K562 (cell line): Measurements from ENCODE around the gene GADD45GIP1. TPM values are rescaled to one million over a fixed set of nuclear protein-coding genes. Genes with fewer than 3 reads are reported as not detected.
A peak's percentile ranks its signal among the peaks of the same experiment; 100 is the strongest.

Experiments used
- BACH1 ChIP-seq: fragments of 200-800 bp; sonication (Bioruptor generic); IDR thresholded peaks from 2 replicates; pipeline ENCODE4 v1.6.1; 2016; ENCODE audit warnings: missing genetic modification characterization, missing compliant biosample characterization
- BRCA1 ChIP-seq, 2 experiments: fragments of 450-650 bp in 1 of 2; sonication (generic) in 1 of 2; formaldehyde crosslinking in 1 of 2; IDR thresholded peaks; 2 replicates each; pipeline versions ENCODE4 v1.5.0 to v1.6.1; 2017 to 2020; ENCODE audit warnings: mild to moderate bottlenecking in 1 of 2, missing genetic modification reagents in 1 of 2
- DEAF1 ChIP-seq: fragments of 450-650 bp; formaldehyde crosslinking; IDR thresholded peaks from 2 replicates; pipeline ENCODE4 v1.4.0; 2020; ENCODE audit warnings: mild to moderate bottlenecking, moderate library complexity
- E4F1 ChIP-seq: fragments of 250-450 bp; sonication (Bioruptor Pico); IDR thresholded peaks from 2 replicates; pipeline ENCODE4 v1.5.0; 2021; ENCODE audit warnings: mild to moderate bottlenecking, borderline replicate concordance
- HDGF ChIP-seq: fragments of 450-650 bp; IDR thresholded peaks from 2 replicates; pipeline ENCODE4 v1.6.1; 2016
- HINFP ChIP-seq: fragments of 450-650 bp; conservative IDR thresholded peaks from 2 replicates; pipeline ENCODE4 v1.6.1; 2016; ENCODE audit warnings: missing genetic modification characterization, low read depth, mild to moderate bottlenecking, control low read depth, missing compliant biosample characterization
- HLTF ChIP-seq: fragments of 450-650 bp; IDR thresholded peaks from 2 replicates; pipeline ENCODE4 v1.6.1; 2016
- KAT2B ChIP-seq: IDR thresholded peaks from one replicate; pipeline ENCODE4 v1.6.1; 2012; ENCODE audit warnings: low read depth, mild to moderate bottlenecking, control low read depth, inconsistent platforms, low read length, moderate library complexity
- KDM4B ChIP-seq, 2 experiments: fragments of 450-650 bp in 1 of 2; sonication (generic) in 1 of 2; IDR thresholded peaks; 2 replicates each; pipeline ENCODE4 v1.6.1; 2016 to 2017; ENCODE audit warnings: borderline replicate concordance in 2 of 2, antibody characterized with exemption in 1 of 2, low read depth in 1 of 2, mild to moderate bottlenecking in 1 of 2
- MAZ ChIP-seq, 2 experiments: fragments of 450-650 bp in 1 of 2; sonication (generic) in 1 of 2; formaldehyde crosslinking; IDR thresholded peaks in 1 of 2; conservative IDR thresholded peaks in 1 of 2; 2 replicates each; pipeline versions ENCODE4 v1.4.0 to v1.5.0; 2020; ENCODE audit warnings: mild to moderate bottlenecking in 1 of 2, missing genetic modification reagents in 1 of 2
- NCOA4 ChIP-seq: fragments of 450-650 bp; IDR thresholded peaks from 2 replicates; pipeline ENCODE4 v1.6.1; 2018; ENCODE audit warnings: mild to moderate bottlenecking; ENCODE audit not compliant: partially characterized antibody
- RB1 ChIP-seq: fragments of 450-650 bp; IDR thresholded peaks from 2 replicates; pipeline ENCODE4 v1.6.1; 2017; ENCODE audit warnings: low read depth, mild to moderate bottlenecking
- RCOR1 ChIP-seq, 2 experiments: IDR thresholded peaks; 2 replicates each; pipeline ENCODE4 v1.6.1; 2012; ENCODE audit warnings: low read depth in 2 of 2, low read length in 2 of 2, borderline replicate concordance in 1 of 2, improper control_type of control experiment in 1 of 2
- TCF15 ChIP-seq: fragments of 250-450 bp; sonication (Bioruptor Pico); IDR thresholded peaks from 2 replicates; pipeline ENCODE4 v1.8.0; 2022; ENCODE audit warnings: moderate library complexity, mild to moderate bottlenecking, inconsistent platforms
- ZNF124 ChIP-seq: sonication (generic); formaldehyde crosslinking; IDR thresholded peaks from 2 replicates; pipeline ENCODE4 v1.8.1; 2022; ENCODE audit warnings: missing genetic modification reagents
- ZNF143 ChIP-seq: sonication (generic); formaldehyde crosslinking; IDR thresholded peaks from 2 replicates; pipeline ENCODE4 v1.9.0; 2022; ENCODE audit warnings: mild to moderate bottlenecking, missing genetic modification reagents
- ZNF354B ChIP-seq: fragments of 250-450 bp; sonication (Bioruptor Pico); IDR thresholded peaks from 2 replicates; pipeline ENCODE4 v1.4.0; 2020
- ZNF384 ChIP-seq: IDR thresholded peaks from 2 replicates; pipeline ENCODE4 v1.6.1; 2012; ENCODE audit warnings: low read depth, low read length, improper control_type of control experiment
- ZNF707 ChIP-seq: fragments of 250-450 bp; sonication (Bioruptor Pico); conservative IDR thresholded peaks from 2 replicates; pipeline ENCODE4 v1.8.0; 2022; ENCODE audit warnings: inconsistent platforms, mild to moderate bottlenecking, moderate library complexity
- polyA plus RNA-seq, 8 experiments: library from polyadenylated mRNA; depleted of rRNA in 4 of 8; stranded (reverse) in 5 of 8; unstranded in 3 of 8; fragments of >200 nt; fragmentation: Nextera tagmentation in 2 of 8; fragmentation: Illumina TruSeq in 1 of 8; extraction: Ambion mirVana in 2 of 8; extraction: Trizol in 1 of 8; gene quantifications; 2 replicates each; pipeline versions ENCODE4 v1.2.1 to v1.2.3, GENCODE V29; 2011 to 2014; ENCODE audit warnings: inconsistent platforms in 1 of 8, missing spikeins in 1 of 8
- total RNA-seq, 7 experiments: library from RNA; depleted of rRNA in 6 of 7; stranded (reverse); fragments of >200 nt in 6 of 7; fragmentation: Illumina TruSeq in 2 of 7; extraction: Trizol in 2 of 7; gene quantifications; 2 replicates each; pipeline versions ENCODE4 v1.2.1 to v1.2.3, GENCODE V29; 2011 to 2021; ENCODE audit warnings: low replicate concordance in 1 of 7
- TF ChIP-seq, protein P1 (sequence below): fragments of 450-650 bp; IDR thresholded peaks from 2 replicates; pipeline ENCODE4 v1.6.1; 2017; ENCODE audit warnings: mild to moderate bottlenecking, moderate library complexity

Gene GADD45GIP1
- total and polyA plus RNA-seq, 9 of the 15 experiments (the other 6 are each of a cell fraction or from before 2014, with no cell fraction given): 5.1 to 161 (median 29.2) TPM

- TF ChIP-seq HINFP (tag): no peak
- no peak for TF ChIP-seq E4F1 (CRISPR knock-in tag)
- TF ChIP-seq RCOR1 (IDR thresholded peaks at IDR 0.05; ENCODE audit: borderline replicate concordance in 1 of 2, low read depth in 2 of 2, low read length in 2 of 2): peak in 1 of 2 experiments; percentile 45; a peak in 2 of 4 replicates
- TF ChIP-seq ZNF707 (CRISPR knock-in tag): no peak
- TF ChIP-seq ZNF124 (CRISPR knock-in tag): no peak
- peak; percentile 99 for TF ChIP-seq RB1
- no peak; the same call in 1 of the 2 replicates for TF ChIP-seq ZNF384
- TF ChIP-seq MAZ (CRISPR knock-in tag; conservative IDR thresholded peaks at IDR 0.05 in 1 of 2, IDR thresholded peaks at IDR 0.05 in 1 of 2): peak; percentile 92 to 98
- TF ChIP-seq DEAF1 (CRISPR knock-in tag): peak; percentile 27; the same call in 1 of the 2 replicates
- no peak for TF ChIP-seq BACH1 (tag)
- TF ChIP-seq BRCA1 (IDR thresholded peaks at IDR 0.05): no peak
- peak; percentile 80; the same call in 1 of the 2 replicates for TF ChIP-seq BRCA1 (CRISPR knock-in tag; IDR thresholded peaks at IDR 0.05)
- TF ChIP-seq, protein P1, sequence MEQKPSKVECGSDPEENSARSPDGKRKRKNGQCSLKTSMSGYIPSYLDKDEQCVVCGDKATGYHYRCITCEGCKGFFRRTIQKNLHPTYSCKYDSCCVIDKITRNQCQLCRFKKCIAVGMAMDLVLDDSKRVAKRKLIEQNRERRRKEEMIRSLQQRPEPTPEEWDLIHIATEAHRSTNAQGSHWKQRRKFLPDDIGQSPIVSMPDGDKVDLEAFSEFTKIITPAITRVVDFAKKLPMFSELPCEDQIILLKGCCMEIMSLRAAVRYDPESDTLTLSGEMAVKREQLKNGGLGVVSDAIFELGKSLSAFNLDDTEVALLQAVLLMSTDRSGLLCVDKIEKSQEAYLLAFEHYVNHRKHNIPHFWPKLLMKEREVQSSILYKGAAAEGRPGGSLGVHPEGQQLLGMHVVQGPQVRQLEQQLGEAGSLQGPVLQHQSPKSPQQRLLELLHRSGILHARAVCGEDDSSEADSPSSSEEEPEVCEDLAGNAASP: no peak
- no peak for TF ChIP-seq NCOA4
- TF ChIP-seq HDGF: no peak; the same call in 1 of the 2 replicates
- TF ChIP-seq KAT2B: peak; percentile 23
- no peak for TF ChIP-seq ZNF143 (CRISPR knock-in tag)
- TF ChIP-seq ZNF354B (CRISPR knock-in tag): no peak
- TF ChIP-seq KDM4B (IDR thresholded peaks at IDR 0.05; ENCODE audit: borderline replicate concordance in 2 of 2, low read depth in 1 of 2): no peak
- no peak; the same call in none of the 2 replicates for TF ChIP-seq HLTF
- TF ChIP-seq TCF15: no peak
These were observed 8.2 kb upstream of the GADD45GIP1 start (continued) for GRCh38 chr19:12965017-12965811.
